Testis (tissue), 3 donors: Measurements from ENCODE around the gene SGF29. TPM values are rescaled to one million over a fixed set of nuclear protein-coding genes. Genes with fewer than 3 reads are reported as not detected.
"Not testable (repeated sequence)": the region's sequence is repeated elsewhere in the genome, so short reads cannot be mapped to it uniquely, and the experiment has no call there.

Experiments used
- DNase-seq: peaks from one replicate; pipeline ENCODE4 v3.0.0-alpha.2; 2019
- H3K27ac ChIP-seq, 2 donors: fragments of 200-600 bp; sonication (generic); one replicate each; pipeline ENCODE4 v1.5.1; 2019
- H3K27me3 ChIP-seq: fragments of 200-600 bp; sonication (generic); one replicate; pipeline ENCODE4 v1.5.1; 2019
- H3K36me3 ChIP-seq: fragments of 200-600 bp; sonication (generic); one replicate; pipeline ENCODE4 v1.5.1; 2017; ENCODE audit warnings: low read depth; ENCODE audit errors: missing control alignments
- H3K4me1 ChIP-seq: fragments of 200-600 bp; sonication (generic); one replicate; pipeline ENCODE4 v1.5.1; 2019
- H3K4me3 ChIP-seq, 2 donors: fragments of 200-600 bp; sonication (generic); one replicate each; pipeline ENCODE4 v1.5.1; 2017 to 2019
- H3K9me3 ChIP-seq: fragments of 200-600 bp; sonication (generic); one replicate; pipeline ENCODE4 v1.5.1; 2017
- POLR2A ChIP-seq: fragments of 450-650 bp; IDR thresholded peaks from one replicate; pipeline ENCODE4 v1.6.1; 2017; ENCODE audit warnings: antibody characterized with exemption, mild to moderate bottlenecking, moderate library complexity
- WGBS, 2 donors: methylation state at CpG; one replicate each; pipeline ENCODE4 v1.1.5; 2018; 5-methylcytosine and 5-hydroxymethylcytosine counted together
- intact Hi-C: fragments of 100-400 bp; cut with DNase I; formaldehyde crosslinking; loops from one replicate; pipeline ENCODE4 v1.15.1; 2023; ENCODE audit warnings: low total_unique reads
- polyA plus RNA-seq: library from polyadenylated mRNA; stranded (reverse); fragments of 350-450 nt; fragmentation: Illumina TruSeq; extraction: RNeasy Lipid Tissue Mini Kit (QIAGEN cat#74804); gene quantifications from one replicate; pipeline ENCODE4 v1.2.3, GENCODE V29; 2014; ENCODE audit warnings: low read depth, low replicate concordance; ENCODE audit not compliant: insufficient read depth
- total RNA-seq, 2 donors: library from RNA; depleted of rRNA; stranded (reverse); fragments of >200 nt; gene quantifications; one replicate each; pipeline ENCODE4 v1.2.3, GENCODE V29; 2016
- TF ChIP-seq, protein P1 (sequence below), 3 experiments: fragments of 450-650 bp in 2 of 3; fragments of 200-600 bp in 1 of 3; sonication (generic) in 1 of 3; IDR thresholded peaks; one replicate each; pipeline ENCODE4 v1.5.1; 2016 to 2019; ENCODE audit warnings: antibody characterized with exemption in 3 of 3, mild to moderate bottlenecking in 2 of 3, moderate library complexity in 1 of 3

SGF29 gene
- total and polyA plus RNA-seq, 3 donors from 2014 or later = 76.7 to 94.5 (median 82.3) TPM

DNA sequence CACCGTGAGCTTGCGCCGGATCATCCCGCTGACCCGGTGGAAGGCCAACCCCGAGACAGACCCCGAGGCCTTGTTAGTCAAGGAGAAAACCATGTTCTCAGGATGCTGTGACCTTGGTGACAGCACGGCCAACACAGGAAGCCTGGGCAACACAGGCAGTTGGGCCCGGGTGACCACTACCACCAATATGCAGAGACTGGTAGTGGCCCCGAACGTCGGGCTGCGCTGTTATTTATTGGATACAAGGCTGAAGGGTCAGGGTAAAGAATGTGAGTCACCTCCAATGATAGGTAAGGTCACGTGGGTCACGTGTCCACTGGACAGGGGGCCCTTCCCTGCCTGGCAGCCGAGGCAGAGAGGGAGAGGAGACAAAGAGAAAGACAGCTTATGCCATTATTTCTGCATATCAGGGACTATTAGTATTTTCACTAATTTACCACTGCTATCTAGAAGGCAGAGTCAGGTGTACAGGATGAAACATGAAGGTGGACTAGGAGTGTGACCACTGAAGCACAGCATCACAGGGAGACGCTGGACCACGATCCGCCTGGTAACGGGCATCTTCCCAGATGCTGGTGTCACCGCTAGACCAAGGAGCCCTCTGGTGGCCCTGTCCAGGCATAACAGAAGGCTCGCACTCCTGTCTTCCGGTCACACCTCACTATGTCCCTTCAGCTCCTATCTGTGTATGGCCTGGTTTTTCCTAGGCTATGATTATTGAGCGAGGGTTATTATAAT lies 61.9 kb downstream of the SGF29 start:
- peak; percentile 80 for DNase-seq
- TF ChIP-seq, protein P1, sequence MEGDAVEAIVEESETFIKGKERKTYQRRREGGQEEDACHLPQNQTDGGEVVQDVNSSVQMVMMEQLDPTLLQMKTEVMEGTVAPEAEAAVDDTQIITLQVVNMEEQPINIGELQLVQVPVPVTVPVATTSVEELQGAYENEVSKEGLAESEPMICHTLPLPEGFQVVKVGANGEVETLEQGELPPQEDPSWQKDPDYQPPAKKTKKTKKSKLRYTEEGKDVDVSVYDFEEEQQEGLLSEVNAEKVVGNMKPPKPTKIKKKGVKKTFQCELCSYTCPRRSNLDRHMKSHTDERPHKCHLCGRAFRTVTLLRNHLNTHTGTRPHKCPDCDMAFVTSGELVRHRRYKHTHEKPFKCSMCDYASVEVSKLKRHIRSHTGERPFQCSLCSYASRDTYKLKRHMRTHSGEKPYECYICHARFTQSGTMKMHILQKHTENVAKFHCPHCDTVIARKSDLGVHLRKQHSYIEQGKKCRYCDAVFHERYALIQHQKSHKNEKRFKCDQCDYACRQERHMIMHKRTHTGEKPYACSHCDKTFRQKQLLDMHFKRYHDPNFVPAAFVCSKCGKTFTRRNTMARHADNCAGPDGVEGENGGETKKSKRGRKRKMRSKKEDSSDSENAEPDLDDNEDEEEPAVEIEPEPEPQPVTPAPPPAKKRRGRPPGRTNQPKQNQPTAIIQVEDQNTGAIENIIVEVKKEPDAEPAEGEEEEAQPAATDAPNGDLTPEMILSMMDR (IDR thresholded peaks at IDR 0.05) = peak; percentile 42 to 70 (median 65)
- intact Hi-C loops = not testable (repeated sequence)

DNA sequence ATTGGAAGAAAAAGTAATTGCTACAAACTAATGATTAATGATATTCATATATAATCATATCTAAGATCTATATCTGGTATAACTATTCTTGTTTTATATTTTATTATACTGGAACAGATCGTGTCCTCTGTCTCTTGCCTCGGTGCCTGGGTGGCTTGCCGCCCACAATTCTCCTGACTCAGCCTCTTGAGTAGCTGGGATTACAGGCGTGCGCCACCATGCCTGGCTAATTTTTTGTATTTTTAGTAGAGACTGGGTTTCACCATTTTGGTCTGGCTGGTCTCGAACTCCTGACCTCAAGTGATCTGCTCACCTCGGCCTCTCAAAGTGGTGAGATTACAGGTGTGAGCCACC lies 62.5 kb downstream of the SGF29 start:
- H3K27ac ChIP-seq, DNase-seq, H3K36me3 ChIP-seq, H3K9me3 ChIP-seq, H3K4me3 ChIP-seq, H3K4me1 ChIP-seq, H3K27me3 ChIP-seq, intact Hi-C loops: not testable (repeated sequence)
- 76 to 85% methylated on average over 7 of the region's 7 CpGs for WGBS, 2 donors

More for the DNA sequence above, 61.9 kb downstream of the SGF29 start:
- 46 to 48% methylated on average over 16 to 17 of the region's 24 CpGs for WGBS, 2 donors
- not testable (repeated sequence) for H3K27ac ChIP-seq, H3K4me3 ChIP-seq, H3K36me3 ChIP-seq, H3K4me1 ChIP-seq, H3K9me3 ChIP-seq, H3K27me3 ChIP-seq

DNA sequence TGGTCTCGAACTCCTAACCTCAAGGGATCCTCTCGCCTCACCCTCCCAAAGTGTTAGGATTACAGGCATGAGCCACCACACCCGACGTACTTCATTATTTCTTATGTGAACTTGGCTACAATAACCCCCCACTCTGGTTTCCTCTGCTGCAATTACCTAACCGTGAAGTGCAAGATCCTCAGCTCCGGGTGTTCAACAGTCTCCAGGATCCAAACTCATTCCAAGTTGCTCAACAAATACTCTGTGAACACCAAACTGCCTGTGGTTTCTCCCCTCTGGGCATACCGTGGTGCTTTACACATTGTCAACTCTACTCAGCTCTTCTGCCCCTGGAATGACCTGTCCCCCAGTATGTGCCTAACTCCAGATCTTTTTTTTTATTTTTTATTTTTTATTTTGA lies 62.9 kb downstream of the SGF29 start:
- DNase-seq = no peak
- Histone ChIP-seq H3K4me3 (no peak overlapping the region), H3K4me1 (no peaks in the 10 kb centered on the region), H3K27ac (no peak overlapping the region), H3K36me3 (no peaks in the 10 kb centered on the region), H3K27me3 (no peaks in the 10 kb centered on the region), H3K9me3 (no peaks in the 10 kb centered on the region)
- TF ChIP-seq, protein P1 (IDR thresholded peaks at IDR 0.05) = no peak
- TF ChIP-seq POLR2A = no peak
- WGBS, 2 donors = 81% methylated on average over 7 of the region's 7 CpGs
- intact Hi-C loops = no loop called here

DNA sequence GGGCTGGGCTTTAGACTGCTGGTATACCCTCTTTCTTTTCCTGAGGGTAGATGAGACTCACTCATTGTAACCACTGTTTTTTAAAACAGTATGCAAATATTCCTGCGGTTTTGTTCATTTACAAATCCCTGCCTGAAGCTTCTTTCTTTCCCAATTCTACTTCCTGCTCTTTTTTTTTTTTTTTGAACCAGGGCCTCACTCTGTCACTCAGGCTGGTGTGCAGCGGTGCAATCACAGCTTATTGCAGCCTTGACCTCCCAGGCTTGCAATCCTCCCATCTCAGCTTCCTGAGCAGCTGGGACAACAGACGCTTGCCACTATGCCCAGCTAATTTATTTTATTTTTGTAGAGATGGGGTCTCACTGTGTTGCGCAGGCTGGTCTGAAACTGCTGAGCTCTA lies 64.2 kb downstream of the SGF29 start:
- Histone ChIP-seq H3K27ac (no peak overlapping the region), H3K36me3 (no peaks in the 10 kb centered on the region), H3K4me3 (no peak overlapping the region), H3K4me1 (peaks cover 4% of the 10 kb centered on the region), H3K27me3 (no peaks in the 10 kb centered on the region), H3K9me3 (no peaks in the 10 kb centered on the region)
- no peak for TF ChIP-seq POLR2A
- TF ChIP-seq, protein P1 (IDR thresholded peaks at IDR 0.05) = no peak
- no peak for DNase-seq
- WGBS, 2 donors = 55 to 57% methylated on average over 4 of the region's 4 CpGs
- intact Hi-C loops = no loop called here

GRCh38 chr16:28620316-28620715 lies 66.6 kb downstream of the SGF29 start:
- not testable (repeated sequence) for H3K27ac ChIP-seq, DNase-seq, H3K9me3 ChIP-seq, H3K36me3 ChIP-seq, H3K27me3 ChIP-seq, H3K4me1 ChIP-seq, H3K4me3 ChIP-seq
- intact Hi-C loops = loop anchor here (10.0 kb wide), 1 partner anchor 136 kb away; no protein-coding TSS in a partner anchor
- 84 to 90% methylated on average over 1 of the region's 1 CpG for WGBS, 2 donors
